Measurements from ENCODE around the gene CCDC127. TPM values are rescaled to one million over a fixed set of nuclear protein-coding genes. Genes with fewer than 3 reads are reported as not detected.

The CCDC127 gene
- total RNA-seq, 2 donors from 2014 or later = 8.4 to 9.7 TPM

GRCh38 chr5:194102-194501 lies 23.9 kb downstream of the CCDC127 start:
- WGBS, 2 experiments (ENCODE audit: insufficient coverage in 1 of 2, insufficient read length in 1 of 2) = 91% methylated on average over 6 to 15 of the region's 15 CpGs
- Mint-ChIP-seq H3K27me3 (ENCODE audit: insufficient read depth) (peaks cover 4% of the 10 kb centered on the region), H3K4me1 (no peaks in the 10 kb centered on the region), H3K4me3 (no peak overlapping the region), H3K36me3 (ENCODE audit: low read depth) (no peaks in the 10 kb centered on the region), H3K9me3 (no peaks in the 10 kb centered on the region), H3K27ac (no peak overlapping the region)
- H3K9me3 ChIP-seq (ENCODE audit: control insufficient read depth, low read length) = no peaks in the 10 kb centered on the region
- no peak for DNase-seq
- no peaks in the 10 kb centered on the region for H3K36me3 ChIP-seq (ENCODE audit: control insufficient read depth, insufficient read depth, low read length)
- no peak overlapping the region for H3K9ac ChIP-seq (ENCODE audit: extremely low read depth, low read length, poor library complexity, severe bottlenecking)
- TF ChIP-seq, protein P1, sequence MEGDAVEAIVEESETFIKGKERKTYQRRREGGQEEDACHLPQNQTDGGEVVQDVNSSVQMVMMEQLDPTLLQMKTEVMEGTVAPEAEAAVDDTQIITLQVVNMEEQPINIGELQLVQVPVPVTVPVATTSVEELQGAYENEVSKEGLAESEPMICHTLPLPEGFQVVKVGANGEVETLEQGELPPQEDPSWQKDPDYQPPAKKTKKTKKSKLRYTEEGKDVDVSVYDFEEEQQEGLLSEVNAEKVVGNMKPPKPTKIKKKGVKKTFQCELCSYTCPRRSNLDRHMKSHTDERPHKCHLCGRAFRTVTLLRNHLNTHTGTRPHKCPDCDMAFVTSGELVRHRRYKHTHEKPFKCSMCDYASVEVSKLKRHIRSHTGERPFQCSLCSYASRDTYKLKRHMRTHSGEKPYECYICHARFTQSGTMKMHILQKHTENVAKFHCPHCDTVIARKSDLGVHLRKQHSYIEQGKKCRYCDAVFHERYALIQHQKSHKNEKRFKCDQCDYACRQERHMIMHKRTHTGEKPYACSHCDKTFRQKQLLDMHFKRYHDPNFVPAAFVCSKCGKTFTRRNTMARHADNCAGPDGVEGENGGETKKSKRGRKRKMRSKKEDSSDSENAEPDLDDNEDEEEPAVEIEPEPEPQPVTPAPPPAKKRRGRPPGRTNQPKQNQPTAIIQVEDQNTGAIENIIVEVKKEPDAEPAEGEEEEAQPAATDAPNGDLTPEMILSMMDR (conservative IDR thresholded peaks at IDR 0.05) = no peak
- no peak overlapping the region for H3K4me3 ChIP-seq (ENCODE audit: low read length)
- no peaks in the 10 kb centered on the region for H3K4me1 ChIP-seq (ENCODE audit: control insufficient read depth, insufficient read depth, low read length)
- no peak overlapping the region for H3K27ac ChIP-seq (ENCODE audit: low read depth, low read length)
- H3K27me3 ChIP-seq (ENCODE audit: control insufficient read depth, insufficient read depth, low read length, poor library complexity, severe bottlenecking) = no peaks in the 10 kb centered on the region

DNA sequence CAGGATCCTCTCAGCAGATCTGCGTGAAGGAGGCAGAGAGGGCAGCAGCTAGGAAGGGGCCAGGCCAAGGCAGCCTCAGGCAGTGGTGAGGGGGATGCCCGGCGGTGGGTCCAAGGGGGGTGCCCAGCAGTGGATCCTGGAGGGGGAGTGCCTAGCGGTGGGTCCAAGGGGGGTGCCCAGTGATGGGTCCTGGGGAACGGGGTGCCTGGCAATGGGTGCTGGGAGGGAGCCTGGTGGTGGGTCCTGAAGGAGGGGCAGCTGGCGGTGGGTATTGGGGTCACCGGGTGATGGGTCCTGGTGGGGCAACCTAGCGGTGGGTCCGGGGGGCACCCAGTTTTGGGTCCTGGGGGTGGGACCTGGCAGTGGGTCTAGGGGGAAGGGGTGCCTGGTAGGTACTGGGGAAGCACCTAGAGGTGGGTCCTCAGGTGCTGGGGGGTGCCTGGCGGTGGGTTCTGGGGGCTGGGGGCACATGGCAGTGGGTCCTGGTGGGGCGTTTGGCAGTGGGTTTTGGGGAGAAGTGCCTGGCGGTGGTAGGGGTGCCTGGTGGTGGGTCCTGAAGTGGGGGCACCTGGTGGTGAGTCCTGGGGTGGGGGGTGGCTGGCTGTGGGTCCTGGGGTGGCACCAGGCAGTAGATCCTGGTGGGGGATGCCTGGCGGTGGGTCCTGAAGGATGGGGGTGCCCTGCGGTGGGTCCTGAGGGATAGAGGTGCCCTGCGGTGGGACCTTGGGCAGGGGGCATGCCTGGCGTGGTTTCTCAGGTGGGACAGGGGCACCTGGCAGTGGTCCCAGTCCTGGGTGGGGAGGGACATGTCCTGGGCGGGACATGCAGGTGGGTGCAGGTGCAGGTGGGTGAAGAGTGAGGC lies 24.8 kb downstream of the CCDC127 start:
- Histone ChIP-seq H3K36me3 (ENCODE audit: control insufficient read depth, insufficient read depth, low read length) (no peaks in the 10 kb centered on the region), H3K27ac (ENCODE audit: low read depth, low read length) (no peak overlapping the region), H3K27me3 (ENCODE audit: control insufficient read depth, insufficient read depth, low read length, poor library complexity, severe bottlenecking) (no peaks in the 10 kb centered on the region), H3K9ac (ENCODE audit: extremely low read depth, low read length, poor library complexity, severe bottlenecking) (no peak overlapping the region), H3K9me3 (ENCODE audit: control insufficient read depth, low read length) (no peaks in the 10 kb centered on the region), H3K4me3 (ENCODE audit: low read length) (no peak overlapping the region), H3K4me1 (ENCODE audit: control insufficient read depth, insufficient read depth, low read length) (no peaks in the 10 kb centered on the region)
- 88 to 100% methylated on average over 2 to 17 of the region's 17 CpGs for WGBS, 2 experiments (ENCODE audit: insufficient coverage in 1 of 2, insufficient read length in 1 of 2)
- TF ChIP-seq, protein P1 (conservative IDR thresholded peaks at IDR 0.05) = no peak
- H3K27me3 Mint-ChIP-seq (ENCODE audit: insufficient read depth) = peaks cover 4% of the 10 kb centered on the region
- peaks cover 6% of the 10 kb centered on the region for H3K4me1 Mint-ChIP-seq
- H3K9me3 Mint-ChIP-seq = no peaks in the 10 kb centered on the region
- H3K4me3 Mint-ChIP-seq = no peak overlapping the region
- H3K27ac Mint-ChIP-seq = no peak overlapping the region
- no peaks in the 10 kb centered on the region for H3K36me3 Mint-ChIP-seq (ENCODE audit: low read depth)
- no peak for DNase-seq

GRCh38 chr5:192691-192969 lies 25.3 kb downstream of the CCDC127 start:
- H3K27me3 Mint-ChIP-seq (ENCODE audit: insufficient read depth) = peaks cover 4% of the 10 kb centered on the region
- Histone ChIP-seq H3K27ac (ENCODE audit: low read depth, low read length) (no peak overlapping the region), H3K9me3 (ENCODE audit: control insufficient read depth, low read length) (no peaks in the 10 kb centered on the region), H3K4me1 (ENCODE audit: control insufficient read depth, insufficient read depth, low read length) (no peaks in the 10 kb centered on the region), H3K9ac (ENCODE audit: extremely low read depth, low read length, poor library complexity, severe bottlenecking) (no peak overlapping the region), H3K4me3 (ENCODE audit: low read length) (no peak overlapping the region), H3K27me3 (ENCODE audit: control insufficient read depth, insufficient read depth, low read length, poor library complexity, severe bottlenecking) (no peaks in the 10 kb centered on the region), H3K36me3 (ENCODE audit: control insufficient read depth, insufficient read depth, low read length) (no peaks in the 10 kb centered on the region)
- TF ChIP-seq, protein P1 (conservative IDR thresholded peaks at IDR 0.05) = no peak
- H3K9me3 Mint-ChIP-seq = no peaks in the 10 kb centered on the region
- DNase-seq = no peak
- WGBS, 2 experiments (ENCODE audit: insufficient coverage in 1 of 2, insufficient read length in 1 of 2) = 91% methylated on average over 8 to 9 of the region's 9 CpGs
- H3K4me3 Mint-ChIP-seq = no peak overlapping the region
- no peaks in the 10 kb centered on the region for H3K36me3 Mint-ChIP-seq (ENCODE audit: low read depth)
- H3K27ac Mint-ChIP-seq = no peak overlapping the region
- H3K4me1 Mint-ChIP-seq = peaks cover 7% of the 10 kb centered on the region
